SJCRH30 (cell line): ENCODE data around the gene ALDOC. TPM values are rescaled to one million over a fixed set of nuclear protein-coding genes. Genes with fewer than 3 reads are reported as not detected.

Experiments
- DNase-seq, 2 experiments: peaks; one replicate each; pipeline ENCODE4 v3.0.0-alpha.2; 2015 to 2020
- H3K27ac ChIP-seq: fragments of 250-450 bp; sonication (Bioruptor Pico); 2 replicates; pipeline ENCODE4 v1.5.1; 2020; ENCODE audit warnings: mild to moderate bottlenecking, moderate library complexity
- H3K27me3 ChIP-seq: fragments of 250-450 bp; sonication (Bioruptor Pico); 2 replicates; pipeline ENCODE4 v1.5.1; 2020; ENCODE audit warnings: mild to moderate bottlenecking, moderate library complexity
- H3K36me3 ChIP-seq: fragments of 250-450 bp; sonication (Bioruptor Pico); 2 replicates; pipeline ENCODE4 v1.5.1; 2020; ENCODE audit warnings: mild to moderate bottlenecking, moderate library complexity
- H3K4me1 ChIP-seq: fragments of 250-450 bp; sonication (Bioruptor Pico); 2 replicates; pipeline ENCODE4 v1.5.1; 2020; ENCODE audit warnings: mild to moderate bottlenecking, moderate library complexity
- H3K4me3 ChIP-seq: fragments of 250-450 bp; sonication (Bioruptor Pico); 2 replicates; pipeline ENCODE4 v1.5.1; 2020; ENCODE audit warnings: mild to moderate bottlenecking, moderate library complexity
- H3K9me3 ChIP-seq: fragments of 250-450 bp; sonication (Bioruptor Pico); replicated peaks from 2 replicates; pipeline ENCODE4 v1.5.1; 2020; ENCODE audit warnings: mild to moderate bottlenecking, moderate library complexity
- total RNA-seq: library from RNA; depleted of rRNA; stranded (reverse); fragments of >200 nt; shearing (Covaris generic); gene quantifications from 2 replicates; pipeline ENCODE4 v1.2.3, GENCODE V29; 2014; rRNA removed

ALDOC gene
- total RNA-seq, 1 experiment from 2014 or later, result 0.47 TPM

- no peak overlapping the region for H3K27ac ChIP-seq
- no peak overlapping the region for H3K4me3 ChIP-seq
- H3K27me3 ChIP-seq, result no peaks in the 10 kb centered on the region; the same call in 1 of the 2 replicates
- DNase-seq, result no peak
- no peaks in the 10 kb centered on the region for H3K9me3 ChIP-seq
- H3K4me1 ChIP-seq, result peaks cover 17% of the 10 kb centered on the region; the same call in 1 of the 2 replicates
- H3K36me3 ChIP-seq, result no peaks in the 10 kb centered on the region
These were observed 53.5 kb downstream of the ALDOC start for GRCh38 chr17:28523186-28523585.

Other genes starting within 250 kb of the ALDOC start
- 28.8 and 33.2 TPM in 2 replicates for gene IFT20, start 241.4 kb downstream of the ALDOC start, total RNA-seq
- gene TNFAIP1, start 241.1 kb downstream of the ALDOC start, total RNA-seq, result 28.1 and 34.6 TPM in 2 replicates
- gene POLDIP2, start 219.4 kb downstream of the ALDOC start, total RNA-seq, result 95.1 and 102 TPM in 2 replicates
- gene SEBOX, start 211.7 kb downstream of the ALDOC start, total RNA-seq, result not detected in 2 replicates
- 0.08 and 0.16 TPM in 2 replicates for gene VTN, start 206.6 kb downstream of the ALDOC start, total RNA-seq
- gene SARM1, start 205.2 kb downstream of the ALDOC start, total RNA-seq, result 14.9 and 16.1 TPM in 2 replicates
- 10.6 and 11.0 TPM in 2 replicates for gene SLC46A1, start 170.7 kb downstream of the ALDOC start, total RNA-seq
- not detected in 2 replicates for gene SLC13A2, start 103.3 kb downstream of the ALDOC start, total RNA-seq
- gene FOXN1, start 70.5 kb downstream of the ALDOC start, total RNA-seq, result not detected in 2 replicates
- 53.7 and 58.7 TPM in 2 replicates for gene UNC119, start 24.3 kb downstream of the ALDOC start, total RNA-seq
- gene PIGS, start 5.4 kb downstream of the ALDOC start, total RNA-seq, result 38.0 and 41.8 TPM in 2 replicates
- gene SPAG5, start 22.1 kb upstream of the ALDOC start, total RNA-seq, result 131 and 147 TPM in 2 replicates
- gene RSKR, start 37.3 kb upstream of the ALDOC start, total RNA-seq, result 16.1 and 19.9 TPM in 2 replicates
- 115 and 120 TPM in 2 replicates for gene BLTP2, start 68.3 kb upstream of the ALDOC start, total RNA-seq
- 46.0 and 49.6 TPM in 2 replicates for gene SDF2, start 85.0 kb upstream of the ALDOC start, total RNA-seq
- gene SUPT6H, start 85.3 kb upstream of the ALDOC start, total RNA-seq, result 60.2 and 66.3 TPM in 2 replicates
- 5.4 and 7.0 TPM in 2 replicates for gene PROCA1, start 135.0 kb upstream of the ALDOC start, total RNA-seq
- 191 and 201 TPM in 2 replicates for gene RAB34, start 141.0 kb upstream of the ALDOC start, total RNA-seq
- 1,716 and 1,788 TPM in 2 replicates for gene RPL23A, start 143.1 kb upstream of the ALDOC start, total RNA-seq
- gene TLCD1, start 149.3 kb upstream of the ALDOC start, total RNA-seq, result 7.5 and 10.0 TPM in 2 replicates
- gene NEK8, start 151.9 kb upstream of the ALDOC start, total RNA-seq, result 1.7 and 2.6 TPM in 2 replicates
- 118 and 123 TPM in 2 replicates for gene TRAF4, start 167.1 kb upstream of the ALDOC start, total RNA-seq